HepG2 (cell line): Measurements from ENCODE around the gene ANO1.

Experiments
- CTCF ChIP-seq: sonication (generic); formaldehyde crosslinking; IDR thresholded peaks from 2 replicates; pipeline ENCODE4 v1.5.0; 2020; ENCODE audit warnings: mild to moderate bottlenecking, missing genetic modification reagents, moderate library complexity
- JUNB ChIP-seq: sonication (generic); formaldehyde crosslinking; IDR thresholded peaks from 2 replicates; pipeline ENCODE4 v1.8.0; 2022; ENCODE audit warnings: missing genetic modification reagents, mild to moderate bottlenecking, borderline replicate concordance
- MLXIP ChIP-seq: sonication (generic); formaldehyde crosslinking; IDR thresholded peaks from 2 replicates; pipeline ENCODE4 v1.9.0; 2021; ENCODE audit warnings: missing genetic modification reagents, borderline replicate concordance
- NR2F2 ChIP-seq: IDR thresholded peaks from 2 replicates; pipeline ENCODE4 v1.6.1; 2012; ENCODE audit warnings: low read depth, inconsistent platforms, borderline replicate concordance
- RAD21 ChIP-seq: fragments of 450-650 bp; formaldehyde crosslinking; IDR thresholded peaks from 2 replicates; pipeline ENCODE4 v1.5.0; 2020; ENCODE audit warnings: mild to moderate bottlenecking
- REST ChIP-seq, 2 experiments: IDR thresholded peaks; 2 replicates each; pipeline ENCODE4 v1.6.1; 2011 to 2012; ENCODE audit warnings: low read length in 2 of 2, borderline replicate concordance in 1 of 2, low read depth in 1 of 2, mild to moderate bottlenecking in 1 of 2, moderate library complexity in 1 of 2
- ZNF207 ChIP-seq: fragments of 450-650 bp; IDR thresholded peaks from 2 replicates; pipeline ENCODE4 v1.6.1; 2016; ENCODE audit warnings: antibody characterized with exemption, borderline replicate concordance
- ZNF501 ChIP-seq: sonication (generic); formaldehyde crosslinking; IDR thresholded peaks from 2 replicates; pipeline ENCODE4 v1.5.1; 2020; ENCODE audit warnings: mild to moderate bottlenecking, moderate library complexity, missing genetic modification reagents
- ZNF513 ChIP-seq: sonication (generic); formaldehyde crosslinking; conservative IDR thresholded peaks from 2 replicates; pipeline ENCODE4 v1.5.0; 2020; ENCODE audit warnings: missing genetic modification reagents
- ZNF558 ChIP-seq: sonication (generic); formaldehyde crosslinking; IDR thresholded peaks from 2 replicates; pipeline ENCODE4 v1.9.0; 2022; ENCODE audit warnings: mild to moderate bottlenecking, missing genetic modification reagents, borderline replicate concordance
- TF ChIP-seq, protein P1 (sequence below): IDR thresholded peaks from 2 replicates; pipeline ENCODE4 v1.6.1; 2016; ENCODE audit warnings: low read depth, borderline replicate concordance

DNA sequence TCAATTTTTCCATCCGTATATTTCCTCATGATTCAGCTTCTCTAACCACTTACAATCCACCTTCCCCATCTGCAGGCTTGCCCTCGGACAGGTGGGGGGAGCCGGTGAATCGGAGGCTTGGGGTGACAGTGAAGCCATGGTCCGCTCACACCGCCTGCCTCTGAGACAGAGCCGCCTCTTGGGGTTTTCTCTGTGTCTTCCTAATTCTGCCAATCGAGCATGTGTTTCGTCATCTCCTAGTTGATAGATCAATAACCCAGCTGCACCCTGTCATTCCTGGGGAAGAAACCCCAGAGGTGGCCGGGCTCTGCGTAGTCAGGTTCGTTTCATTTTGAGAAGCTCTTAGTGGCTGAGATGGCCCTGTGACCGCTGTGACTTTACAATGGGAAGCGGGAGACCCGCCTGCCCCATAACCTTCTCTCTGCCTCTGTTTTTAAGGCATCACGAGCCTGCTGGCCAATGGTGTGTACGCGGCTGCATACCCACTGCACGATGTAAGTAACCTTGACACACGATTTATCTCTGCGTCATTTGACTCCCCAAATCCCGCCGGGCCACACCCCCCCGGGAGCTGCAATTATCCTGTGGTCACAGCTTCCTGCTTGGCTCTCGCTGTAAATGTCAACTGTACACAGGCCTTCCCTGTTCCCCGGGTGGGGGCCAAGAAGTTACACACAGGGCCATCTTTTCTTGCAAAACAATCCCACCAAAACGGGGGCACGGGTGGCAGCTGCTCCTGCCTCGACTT lies 33.3 kb downstream of the ANO1 start:
- TF ChIP-seq REST (IDR thresholded peaks at IDR 0.05; ENCODE audit: borderline replicate concordance in 1 of 2, low read depth in 1 of 2, low read length in 2 of 2), result no peak
- no peak for TF ChIP-seq NR2F2
- no peak for TF ChIP-seq ZNF207
- TF ChIP-seq JUNB (CRISPR knock-in tag), result no peak
- TF ChIP-seq ZNF513, result no peak
- TF ChIP-seq RAD21 (CRISPR knock-in tag), result no peak
- TF ChIP-seq, protein P1, sequence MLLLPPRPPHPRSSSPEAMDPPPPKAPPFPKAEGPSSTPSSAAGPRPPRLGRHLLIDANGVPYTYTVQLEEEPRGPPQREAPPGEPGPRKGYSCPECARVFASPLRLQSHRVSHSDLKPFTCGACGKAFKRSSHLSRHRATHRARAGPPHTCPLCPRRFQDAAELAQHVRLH (CRISPR knock-in tag), result no peak
- TF ChIP-seq CTCF (CRISPR knock-in tag), result no peak
- no peak for TF ChIP-seq ZNF558 (CRISPR knock-in tag)
- no peak for TF ChIP-seq MLXIP (CRISPR knock-in tag)
- TF ChIP-seq ZNF501, result no peak
